GM23338 (cell line): Measurements from ENCODE around the gene ANKRD63. TPM values are rescaled to one million over a fixed set of nuclear protein-coding genes. Genes with fewer than 3 reads are reported as not detected.

Source experiments
- ATAC-seq: fragments of 200-7000 bp; cut with Tn5 transposase; 3 replicates; pipeline ENCODE4 v1.9.1; 2020
- DNase-seq: peaks from one replicate; pipeline ENCODE4 v3.0.0-alpha.2; 2015; ENCODE audit warnings: low spot score
- H2AFZ ChIP-seq: fragments of 200-600 bp; sonication (generic); 2 replicates; pipeline ENCODE4 v1.8.0; 2016; ENCODE audit warnings: antibody characterized with exemption, mild to moderate bottlenecking, moderate library complexity
- H3F3A ChIP-seq: fragments of 200-600 bp; sonication (generic); replicated peaks from 2 replicates; pipeline ENCODE4 v1.8.0; 2017; ENCODE audit warnings: antibody characterized with exemption, mixed run types, low read depth
- H3K27ac ChIP-seq: fragments of 200-600 bp; sonication (generic); 2 replicates; pipeline ENCODE4 v1.6.1; 2016; ENCODE audit warnings: low read depth
- H3K27me3 ChIP-seq: fragments of 200-600 bp; sonication (generic); 2 replicates; pipeline ENCODE4 v1.8.0; 2016; ENCODE audit warnings: mild to moderate bottlenecking, mixed run types, moderate library complexity; ENCODE audit not compliant: insufficient read depth
- H3K36me3 ChIP-seq: fragments of 200-600 bp; sonication (generic); 2 replicates; pipeline ENCODE4 v1.8.0; 2016; ENCODE audit warnings: mild to moderate bottlenecking; ENCODE audit not compliant: insufficient read depth
- H3K4me1 ChIP-seq: fragments of 200-600 bp; sonication (generic); 2 replicates; pipeline ENCODE4 v1.8.0; 2016; ENCODE audit warnings: mild to moderate bottlenecking, moderate library complexity; ENCODE audit not compliant: insufficient read depth
- H3K4me2 ChIP-seq: fragments of 200-600 bp; sonication (generic); 2 replicates; pipeline ENCODE4 v1.7.1; 2017; ENCODE audit warnings: mixed run types
- H3K4me3 ChIP-seq: fragments of 200-600 bp; sonication (generic); 2 replicates; pipeline ENCODE4 v1.6.1; 2016; ENCODE audit warnings: mixed run types
- H3K79me2 ChIP-seq: fragments of 200-600 bp; sonication (generic); replicated peaks from 2 replicates; pipeline ENCODE4 v1.8.0; 2017; ENCODE audit warnings: mild to moderate bottlenecking; ENCODE audit not compliant: insufficient read depth
- H3K9me2 ChIP-seq: fragments of 200-600 bp; sonication (generic); 2 replicates; pipeline ENCODE4 v1.8.0; 2017; ENCODE audit not compliant: insufficient read depth
- H4K20me1 ChIP-seq: fragments of 200-600 bp; sonication (generic); replicated peaks from 2 replicates; pipeline ENCODE4 v1.8.0; 2017; ENCODE audit warnings: mild to moderate bottlenecking; ENCODE audit not compliant: insufficient read depth
- H3K27ac Mint-ChIP-seq: 2 replicates; pipeline ENCODE4 v1.8.0; 2020; ENCODE audit warnings: inconsistent platforms, mild to moderate bottlenecking, moderate library complexity, mixed read lengths
- H3K27me3 Mint-ChIP-seq: 3 replicates; pipeline ENCODE4 v1.8.0; 2022; ENCODE audit warnings: low read depth, mild to moderate bottlenecking, moderate library complexity, mixed read lengths, inconsistent platforms; ENCODE audit not compliant: insufficient read depth, poor library complexity
- H3K36me3 Mint-ChIP-seq: 3 replicates; pipeline ENCODE4 v1.8.0; 2021; ENCODE audit warnings: low read depth, mild to moderate bottlenecking, inconsistent platforms, moderate library complexity, mixed read lengths
- H3K4me1 Mint-ChIP-seq: 3 replicates; pipeline ENCODE4 v1.8.0; 2020; ENCODE audit warnings: mild to moderate bottlenecking, inconsistent platforms, mixed read lengths
- H3K4me3 Mint-ChIP-seq: 3 replicates; pipeline ENCODE4 v1.8.0; 2021; ENCODE audit warnings: moderate library complexity, mild to moderate bottlenecking, inconsistent platforms, mixed read lengths
- H3K9me3 Mint-ChIP-seq: 3 replicates; pipeline ENCODE4 v1.8.0; 2020; ENCODE audit warnings: moderate library complexity, mild to moderate bottlenecking, inconsistent platforms, mixed read lengths
- CTCF ChIP-seq, 2 experiments: fragments of 200-600 bp in 1 of 2; sonication (generic) in 1 of 2; conservative IDR thresholded peaks; 2 replicates each; pipeline versions ENCODE4 v1.5.1 to v1.6.1; 2016 to 2017; ENCODE audit warnings: antibody characterized with exemption in 2 of 2, low read depth in 2 of 2, mild to moderate bottlenecking in 2 of 2, moderate library complexity in 1 of 2
- ZNF462 ChIP-seq: fragments of 250-450 bp; sonication (Bioruptor Pico); IDR thresholded peaks from 2 replicates; pipeline ENCODE4 v1.5.0; 2020; ENCODE audit warnings: mild to moderate bottlenecking, moderate library complexity
- polyA plus RNA-seq: library from polyadenylated mRNA; unstranded; fragments of >200 nt; fragmentation: Nextera tagmentation; extraction: Ambion mirVana; gene quantifications from 2 replicates; pipeline ENCODE4 v1.2.1, GENCODE V29; 2016
- total RNA-seq: library from RNA; depleted of rRNA; stranded (reverse); fragments of >200 nt; shearing (Covaris generic); gene quantifications from 2 replicates; pipeline ENCODE4 v1.2.3, GENCODE V29; 2014

ANKRD63 gene
- total and polyA plus RNA-seq, 2 experiments from 2014 or later: 0.59 TPM; not detected in 1

- no peak overlapping the region for H3K27ac ChIP-seq
- H4K20me1 ChIP-seq: no peaks in the 10 kb centered on the region
- H3K9me2 ChIP-seq: no peaks in the 10 kb centered on the region
- H3K4me2 ChIP-seq: no peak overlapping the region
- H3K4me1 ChIP-seq: peaks cover 12% of the 10 kb centered on the region
- H3K27me3 ChIP-seq: peaks cover 47% of the 10 kb centered on the region
- DNase-seq (no peak), ATAC-seq (no peak)
- H3K9me3 Mint-ChIP-seq: no peaks in the 10 kb centered on the region; the same call in 2 of the 3 replicates
- H3K79me2 ChIP-seq: no peaks in the 10 kb centered on the region
- H3K4me3 ChIP-seq: no peak overlapping the region
- H3K36me3 ChIP-seq: no peaks in the 10 kb centered on the region
- H3K27me3 Mint-ChIP-seq: peaks cover 39% of the 10 kb centered on the region
- no peak overlapping the region; the same call in 2 of the 3 replicates for H3K4me3 Mint-ChIP-seq
- no peaks in the 10 kb centered on the region; the same call in 2 of the 3 replicates for H3K36me3 Mint-ChIP-seq
- peaks cover 13% of the 10 kb centered on the region; the same call in 1 of the 2 replicates for H3F3A ChIP-seq
- H3K4me1 Mint-ChIP-seq: peaks cover 41% of the 10 kb centered on the region
- H2AFZ ChIP-seq: no peak overlapping the region
- TF ChIP-seq CTCF (conservative IDR thresholded peaks at IDR 0.05; ENCODE audit: low read depth in 2 of 2): peak in 1 of 2 experiments; percentile 43; a peak in 3 of 4 replicates
- no peak for TF ChIP-seq ZNF462
- H3K27ac Mint-ChIP-seq: no peak overlapping the region
These were observed 28.4 kb downstream of the ANKRD63 start for GRCh38 chr15:40254452-40254851.
